HepG2 (cell line): ENCODE measurements around the gene HBA2. TPM values are rescaled to one million over a fixed set of nuclear protein-coding genes. Genes with fewer than 3 reads are reported as not detected.
A peak's percentile ranks its signal among the peaks of the same experiment; 100 is the strongest.

Experiments used
- ARID5B ChIP-seq: IDR thresholded peaks from 2 replicates; pipeline ENCODE4 v1.4.0; 2020; ENCODE audit warnings: mild to moderate bottlenecking, missing genetic modification reagents
- EED ChIP-seq: sonication (generic); formaldehyde crosslinking; IDR thresholded peaks from 2 replicates; pipeline ENCODE4 v1.5.0; 2020; ENCODE audit warnings: mild to moderate bottlenecking, missing genetic modification reagents
- EZH2 ChIP-seq: conservative IDR thresholded peaks from 2 replicates; pipeline ENCODE4 v1.6.1; 2012; ENCODE audit warnings: mild to moderate bottlenecking, low read depth, low read length, moderate library complexity
- GABPB1 ChIP-seq: IDR thresholded peaks from 2 replicates; pipeline ENCODE4 v1.6.1; 2016; ENCODE audit warnings: mild to moderate bottlenecking, missing genetic modification reagents, moderate library complexity, missing compliant biosample characterization
- GATAD2A ChIP-seq: IDR thresholded peaks from 2 replicates; pipeline ENCODE4 v1.6.1; 2016
- HMGXB3 ChIP-seq: sonication (generic); formaldehyde crosslinking; IDR thresholded peaks from 2 replicates; pipeline ENCODE4 v1.4.0; 2020; ENCODE audit warnings: missing genetic modification reagents, borderline replicate concordance
- MTF1 ChIP-seq: sonication (generic); formaldehyde crosslinking; IDR thresholded peaks from 2 replicates; pipeline ENCODE4 v1.5.0; 2020; ENCODE audit warnings: missing genetic modification reagents
- NCOA2 ChIP-seq: sonication (generic); formaldehyde crosslinking; IDR thresholded peaks from 2 replicates; pipeline ENCODE4 v1.8.0; 2022; ENCODE audit warnings: inconsistent platforms
- NRL ChIP-seq: sonication (generic); formaldehyde crosslinking; IDR thresholded peaks from 2 replicates; pipeline ENCODE4 v1.5.0; 2020; ENCODE audit warnings: missing genetic modification reagents, mild to moderate bottlenecking, moderate library complexity, borderline replicate concordance
- PITX1 ChIP-seq: sonication (generic); formaldehyde crosslinking; IDR thresholded peaks from 2 replicates; pipeline ENCODE4 v1.5.1; 2020; ENCODE audit warnings: mild to moderate bottlenecking, missing genetic modification reagents
- RBAK ChIP-seq: sonication (generic); formaldehyde crosslinking; IDR thresholded peaks from 2 replicates; pipeline ENCODE4 v1.5.1; 2020; ENCODE audit warnings: mild to moderate bottlenecking, missing genetic modification reagents
- SIN3A ChIP-seq: IDR thresholded peaks from 2 replicates; pipeline ENCODE4 v1.6.1; 2011; ENCODE audit warnings: low read depth, mild to moderate bottlenecking, control low read depth, low read length, borderline replicate concordance
- SOX6 ChIP-seq, 2 experiments: fragments of 450-650 bp in 1 of 2; sonication (generic) in 1 of 2; formaldehyde crosslinking in 1 of 2; IDR thresholded peaks; 2 replicates each; pipeline versions ENCODE4 v1.4.0 to v1.6.1; 2017 to 2020; ENCODE audit warnings: antibody characterized with exemption in 1 of 2, mild to moderate bottlenecking in 1 of 2, missing genetic modification reagents in 1 of 2
- SRSF1 ChIP-seq: fragments of 200-400 bp; formaldehyde crosslinking; optimal IDR thresholded peaks from 2 replicates; pipeline ENCODE3; 2017; ENCODE audit warnings: mild to moderate bottlenecking, low read depth, low read length, moderate library complexity
- SSRP1 ChIP-seq: IDR thresholded peaks from 2 replicates; pipeline ENCODE4 v1.6.1; 2016; ENCODE audit warnings: control low read depth
- ZFP62 ChIP-seq: sonication (generic); formaldehyde crosslinking; IDR thresholded peaks from 2 replicates; pipeline ENCODE4 v1.4.0; 2020; ENCODE audit warnings: missing genetic modification reagents
- ZNF619 ChIP-seq: sonication (generic); formaldehyde crosslinking; IDR thresholded peaks from 2 replicates; pipeline ENCODE4 v1.4.0; 2020; ENCODE audit warnings: mild to moderate bottlenecking, missing genetic modification reagents
- ZNF713 ChIP-seq: sonication (generic); formaldehyde crosslinking; IDR thresholded peaks from 2 replicates; pipeline ENCODE4 v1.4.0; 2020; ENCODE audit warnings: mild to moderate bottlenecking, missing genetic modification reagents
- ZNF761 ChIP-seq: sonication (generic); formaldehyde crosslinking; conservative IDR thresholded peaks from 2 replicates; pipeline ENCODE4 v1.4.0; 2020; ENCODE audit warnings: mild to moderate bottlenecking, missing genetic modification reagents
- ZNF773 ChIP-seq: sonication (generic); formaldehyde crosslinking; IDR thresholded peaks from 2 replicates; pipeline ENCODE4 v1.4.0; 2020; ENCODE audit warnings: missing genetic modification reagents, borderline replicate concordance
- ZSCAN25 ChIP-seq: sonication (generic); formaldehyde crosslinking; IDR thresholded peaks from 2 replicates; pipeline ENCODE4 v1.8.0; 2022; ENCODE audit warnings: mild to moderate bottlenecking, missing genetic modification reagents
- polyA plus RNA-seq, 8 experiments: library from polyadenylated mRNA; depleted of rRNA in 3 of 8; stranded (reverse) in 7 of 8; unstranded in 1 of 8; fragments of >200 nt; fragmentation: Illumina TruSeq in 4 of 8; extraction: Trizol in 4 of 8; gene quantifications; 2 replicates each; pipeline versions ENCODE4 v1.2.1 to v1.2.3, GENCODE V29; 2011 to 2016; ENCODE audit warnings: low read depth in 4 of 8, missing spikeins in 1 of 8, mixed read lengths in 1 of 8; ENCODE audit not compliant: insufficient read depth in 1 of 8
- total RNA-seq, 5 experiments: library from RNA; depleted of rRNA; stranded (reverse); fragments of >200 nt; fragmentation: Illumina TruSeq; extraction: Trizol; gene quantifications; 2 replicates each; pipeline ENCODE4 v1.2.3, GENCODE V29; 2016; ENCODE audit warnings: low read depth in 1 of 5

The HBA2 gene
- total and polyA plus RNA-seq, 2 of the 13 experiments (the other 11 are each of a cell fraction or from before 2014, with no cell fraction given), result not detected

- TF ChIP-seq NRL (CRISPR knock-in tag) (peak; percentile 99), ZNF713 (peak; percentile 91), SIN3A (peak; percentile 61; the same call in 1 of the 2 replicates), ZNF761 (CRISPR knock-in tag) (peak; percentile 98), RBAK (CRISPR knock-in tag) (no peak), SOX6 (IDR thresholded peaks at IDR 0.05) (no peak), SOX6 (CRISPR knock-in tag; IDR thresholded peaks at IDR 0.05) (peak; percentile 64), ZFP62 (CRISPR knock-in tag) (no peak), ZSCAN25 (CRISPR knock-in tag) (peak; percentile 95), SRSF1 (peak; percentile 57), PITX1 (CRISPR knock-in tag) (peak; percentile 79; the same call in 1 of the 2 replicates), EED (peak; percentile 99), GABPB1 (peak; percentile 79), NCOA2 (CRISPR knock-in tag) (peak; percentile 63; the same call in 1 of the 2 replicates), ZNF773 (CRISPR knock-in tag) (peak; percentile 98; the same call in 1 of the 2 replicates), EZH2 (no peak), SSRP1 (no peak), ARID5B (CRISPR knock-in tag) (peak; percentile 67), MTF1 (peak; percentile 92; the same call in 1 of the 2 replicates), ZNF619 (CRISPR knock-in tag) (peak; percentile 95; the same call in 1 of the 2 replicates), HMGXB3 (CRISPR knock-in tag) (0 out of 2 replicates have a peak, but pooled peaks have one; percentile 75), GATAD2A (CRISPR knock-in tag) (peak; percentile 66; the same call in 1 of the 2 replicates)
Observed at GRCh38 chr16:180681-181564, 8.2 kb downstream of the HBA2 start (continued).
